ENCODE measurements around the gene DDX51. TPM values are rescaled to one million over a fixed set of nuclear protein-coding genes. Genes with fewer than 3 reads are reported as not detected.

The DDX51 gene
- polyA plus RNA-seq, 1 experiment, result 8.2 TPM

- Histone ChIP-seq H3K27me3 (ENCODE audit: control insufficient read depth, insufficient read depth, low read length) (peaks cover 11% of the 10 kb centered on the region; the same call in 1 of the 2 replicates), H3K4me3 (ENCODE audit: low read depth, low read length) (no peak overlapping the region), H3K36me3 (ENCODE audit: control insufficient read depth, insufficient read depth, low read length) (no peaks in the 10 kb centered on the region)
- ChIA-PET POLR2A (no interaction called here), CTCF (interaction anchor here (0.7 to 1.0 kb wide), 2 partner anchors 12 to 246 kb away, joined by 3 read pairs; no protein-coding TSS in a partner anchor)
- no peak for DNase-seq (ENCODE audit: low read depth)
- TF ChIP-seq CTCF (IDR thresholded peaks at IDR 0.05; ENCODE audit: insufficient read depth, low read depth, low read length), result no peak
Observed at GRCh38 chr12:132167611-132168310, 23.6 kb upstream of the DDX51 start.

DNA sequence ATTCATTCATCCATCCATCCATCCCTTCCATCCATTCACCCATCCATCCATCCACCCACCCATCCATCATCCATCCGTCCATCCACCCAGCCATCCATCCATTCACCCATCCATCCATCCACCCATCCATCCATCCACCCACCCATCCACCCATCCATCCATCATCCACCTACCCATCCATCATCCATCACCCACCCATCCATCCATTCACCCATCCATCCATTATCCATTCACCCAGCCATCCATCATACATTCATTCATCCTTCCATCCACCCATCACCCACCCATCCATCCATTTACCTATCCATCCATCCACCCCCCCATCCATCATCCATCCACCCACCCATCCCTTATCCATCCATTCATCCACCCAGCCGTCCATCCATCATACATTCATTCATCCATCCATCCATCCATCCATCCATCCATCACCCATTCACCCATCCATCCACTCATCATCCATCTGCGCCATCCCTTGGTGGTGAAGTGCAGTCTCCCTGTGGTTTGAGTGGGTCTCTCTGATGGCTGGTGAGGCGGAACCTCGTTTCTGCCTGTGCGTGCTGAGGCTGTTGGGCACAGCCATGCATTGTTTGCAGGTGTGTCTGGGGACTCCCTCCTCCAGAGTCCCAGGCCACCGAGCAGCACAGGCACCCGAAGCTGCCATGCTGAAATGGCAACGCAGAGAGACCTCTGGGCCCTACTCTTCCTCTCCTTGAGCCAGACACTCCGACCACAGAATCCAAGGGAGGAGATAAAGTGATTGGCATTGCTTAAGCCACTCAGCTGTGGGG lies 22.9 kb upstream of the DDX51 start:
- POLR2A ChIA-PET, result no interaction called here
- TF ChIP-seq CTCF (IDR thresholded peaks at IDR 0.05; ENCODE audit: insufficient read depth, low read depth, low read length), result no peak
- CTCF ChIA-PET, result interaction anchor here (1.0 kb wide), 1 partner anchor 247 kb away, joined by 3 read pairs; no protein-coding TSS in a partner anchor
- Histone ChIP-seq H3K27me3 (ENCODE audit: control insufficient read depth, insufficient read depth, low read length) (peaks cover 9% of the 10 kb centered on the region; the same call in 1 of the 2 replicates), H3K36me3 (ENCODE audit: control insufficient read depth, insufficient read depth, low read length) (no peaks in the 10 kb centered on the region), H3K4me3 (ENCODE audit: low read depth, low read length) (no peak overlapping the region)
- DNase-seq (ENCODE audit: low read depth), result no peak

DNA sequence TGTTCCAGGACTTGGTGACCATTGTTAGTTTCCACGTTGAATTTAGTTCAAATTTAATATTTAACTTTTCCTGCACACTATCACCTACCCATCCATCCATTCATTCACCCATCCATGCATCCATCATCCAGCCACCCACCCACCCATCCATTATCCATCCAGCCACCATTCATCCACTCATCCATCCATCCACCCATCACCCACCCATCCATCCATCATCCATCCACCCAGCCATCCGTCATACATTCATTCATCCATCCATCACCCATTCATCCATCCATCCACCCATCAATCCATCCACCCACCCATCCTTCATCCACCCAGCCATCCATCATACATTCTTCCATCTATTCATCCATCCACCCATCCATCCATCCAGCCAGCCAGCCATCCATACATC lies 22.0 kb upstream of the DDX51 start:
- CTCF ChIA-PET, result no interaction called here
- DNase-seq (ENCODE audit: low read depth), result no peak
- Histone ChIP-seq H3K27me3 (ENCODE audit: control insufficient read depth, insufficient read depth, low read length) (peaks cover 7% of the 10 kb centered on the region; the same call in 1 of the 2 replicates), H3K36me3 (ENCODE audit: control insufficient read depth, insufficient read depth, low read length) (no peaks in the 10 kb centered on the region), H3K4me3 (ENCODE audit: low read depth, low read length) (no peak overlapping the region)
- POLR2A ChIA-PET, result no interaction called here
- TF ChIP-seq CTCF (IDR thresholded peaks at IDR 0.05; ENCODE audit: insufficient read depth, low read depth, low read length), result no peak

- DNase-seq (ENCODE audit: low read depth), result no peak
- CTCF ChIA-PET, result no interaction called here
Observed at GRCh38 chr12:132165584-132165983, 21.5 kb upstream of the DDX51 start.

More at GRCh38 chr12:132165584-132165983, 21.5 kb upstream of the DDX51 start:
- POLR2A ChIA-PET, result no interaction called here
- Histone ChIP-seq H3K27me3 (ENCODE audit: control insufficient read depth, insufficient read depth, low read length) (peaks cover 7% of the 10 kb centered on the region; the same call in 1 of the 2 replicates), H3K36me3 (ENCODE audit: control insufficient read depth, insufficient read depth, low read length) (no peaks in the 10 kb centered on the region), H3K4me3 (ENCODE audit: low read depth, low read length) (no peak overlapping the region)
- no peak for TF ChIP-seq CTCF (IDR thresholded peaks at IDR 0.05; ENCODE audit: insufficient read depth, low read depth, low read length)
